ENCODE data around the gene POLD4.
"Not testable (repeated sequence)": the region's sequence is repeated elsewhere in the genome, so short reads cannot be mapped to it uniquely, and the experiment has no call there.

POLD4 gene

GRCh38 chr11:67353317-67354074 lies at the start of gene POLD4:
POLD4 (minus strand) TSS chr11:67353546; CDS start chr11:67353399, 147 bp downstream.
- ATAC-seq (ENCODE audit: insufficient read depth, low read depth) = peak; percentile 90
- H3K36me3 ChIP-seq (ENCODE audit: insufficient read depth, low read length) = no peaks in the 10 kb centered on the region; the same call in 1 of the 2 replicates
- H3K4me1 ChIP-seq (ENCODE audit: insufficient read depth, low read length) = peaks cover 38% of the 10 kb centered on the region

GRCh38 chr11:67403085-67403484 lies 49.7 kb upstream of the POLD4 start:
- peaks cover 71% of the 10 kb centered on the region for H3K36me3 ChIP-seq (ENCODE audit: insufficient read depth, low read length)
- H3K4me2 ChIP-seq (ENCODE audit: insufficient read depth, low read length) = peak overlapping the region; percentile 82
- H3K9ac ChIP-seq (ENCODE audit: low read depth, low read length) = peak overlapping the region; percentile 99
- H3K27ac ChIP-seq (ENCODE audit: low read length) = peak overlapping the region; percentile 89
- peaks cover 90% of the 10 kb centered on the region for H3K4me1 ChIP-seq (ENCODE audit: insufficient read depth, low read length)
- H2AFZ ChIP-seq (ENCODE audit: low read depth, low read length); H3K27me3 ChIP-seq (ENCODE audit: insufficient read depth, low read length, poor library complexity); H3K9me3 ChIP-seq (ENCODE audit: insufficient read depth, low read length, severe bottlenecking); DNase-seq; ATAC-seq (ENCODE audit: insufficient read depth, low read depth): not testable (repeated sequence)
- H3K79me2 ChIP-seq (ENCODE audit: insufficient read depth, low read length) = peaks cover 95% of the 10 kb centered on the region
- H3K4me3 ChIP-seq (ENCODE audit: low read depth in 1 of 2, low read length in 2 of 2) = peak overlapping the region; percentile 86 to 97; a peak in 2 of 4 replicates
- peaks cover 30% of the 10 kb centered on the region for H4K20me1 ChIP-seq (ENCODE audit: insufficient read depth, low read length)

More at GRCh38 chr11:67353317-67354074, at the start of gene POLD4:
- H3K9ac ChIP-seq (ENCODE audit: low read depth, low read length) = peak within 1 kb of the TSS; percentile 73
- H4K20me1 ChIP-seq (ENCODE audit: insufficient read depth, low read length) = no peaks in the 10 kb centered on the region
- H3K27me3 ChIP-seq (ENCODE audit: insufficient read depth, low read length, poor library complexity) = no peaks in the 10 kb centered on the region
- H2AFZ ChIP-seq (ENCODE audit: low read depth, low read length) = peak within 1 kb of the TSS; percentile 83
- peak within 1 kb of the TSS; percentile 86 for H3K27ac ChIP-seq (ENCODE audit: low read length)
- H3K79me2 ChIP-seq (ENCODE audit: insufficient read depth, low read length) = peaks cover 8% of the 10 kb centered on the region
- H3K9me3 ChIP-seq (ENCODE audit: insufficient read depth, low read length, severe bottlenecking) = no peaks in the 10 kb centered on the region
- no peak for TF ChIP-seq CTCF (IDR thresholded peaks at IDR 0.05; ENCODE audit: borderline replicate concordance, extremely low read depth, low read length, poor library complexity, severe bottlenecking)
- no peak for TF ChIP-seq EZH2 (IDR thresholded peaks at IDR 0.05; ENCODE audit: borderline replicate concordance, low read depth, low read length, severe bottlenecking)
- peak within 1 kb of the TSS; percentile 89 for H3K4me2 ChIP-seq (ENCODE audit: insufficient read depth, low read length)
- peak within 1 kb of the TSS; percentile 50 to 87 for H3K4me3 ChIP-seq (ENCODE audit: low read depth in 1 of 2, low read length in 2 of 2)
- peak; percentile 97 for DNase-seq

- peaks cover 90% of the 10 kb centered on the region for H3K4me1 ChIP-seq (ENCODE audit: insufficient read depth, low read length)
- not testable (repeated sequence) for ATAC-seq (ENCODE audit: insufficient read depth, low read depth); DNase-seq; H2AFZ ChIP-seq (ENCODE audit: low read depth, low read length); H3K27me3 ChIP-seq (ENCODE audit: insufficient read depth, low read length, poor library complexity); H3K9me3 ChIP-seq (ENCODE audit: insufficient read depth, low read length, severe bottlenecking)
- peak overlapping the region; percentile 89 for H3K27ac ChIP-seq (ENCODE audit: low read length)
- peak overlapping the region; percentile 99 for H3K9ac ChIP-seq (ENCODE audit: low read depth, low read length)
- H3K4me3 ChIP-seq (ENCODE audit: low read depth in 1 of 2, low read length in 2 of 2) = peak overlapping the region in 1 of 2 experiments; percentile 86; a peak in 1 of 4 replicates
- H3K4me2 ChIP-seq (ENCODE audit: insufficient read depth, low read length) = peak overlapping the region; percentile 82
- peaks cover 72% of the 10 kb centered on the region for H3K36me3 ChIP-seq (ENCODE audit: insufficient read depth, low read length)
- peaks cover 95% of the 10 kb centered on the region for H3K79me2 ChIP-seq (ENCODE audit: insufficient read depth, low read length)
- peaks cover 37% of the 10 kb centered on the region for H4K20me1 ChIP-seq (ENCODE audit: insufficient read depth, low read length)
Measured at GRCh38 chr11:67402192-67402839, 49.0 kb upstream of the POLD4 start.

- peak; percentile 90 for DNase-seq
- Histone ChIP-seq H4K20me1 (ENCODE audit: insufficient read depth, low read length) (peaks cover 43% of the 10 kb centered on the region), H3K4me3 (ENCODE audit: low read depth in 1 of 2, low read length in 2 of 2) (peak within 1 kb of the TSS; percentile 90 to 91), H3K4me2 (ENCODE audit: insufficient read depth, low read length) (peak within 1 kb of the TSS; percentile 89), H3K4me1 (ENCODE audit: insufficient read depth, low read length) (peaks cover 90% of the 10 kb centered on the region), H3K27me3 (ENCODE audit: insufficient read depth, low read length, poor library complexity) (no peaks in the 10 kb centered on the region), H3K36me3 (ENCODE audit: insufficient read depth, low read length) (peaks cover 72% of the 10 kb centered on the region), H3K9me3 (ENCODE audit: insufficient read depth, low read length, severe bottlenecking) (no peaks in the 10 kb centered on the region), H3K79me2 (ENCODE audit: insufficient read depth, low read length) (peaks cover 95% of the 10 kb centered on the region), H2AFZ (ENCODE audit: low read depth, low read length) (peak within 1 kb of the TSS; percentile 45; the same call in 1 of the 2 replicates), H3K9ac (ENCODE audit: low read depth, low read length) (peak within 1 kb of the TSS; percentile 99), H3K27ac (ENCODE audit: low read length) (peak within 1 kb of the TSS; percentile 89)
- peak; percentile 61 for ATAC-seq (ENCODE audit: insufficient read depth, low read depth)
- TF ChIP-seq CTCF (IDR thresholded peaks at IDR 0.05; ENCODE audit: borderline replicate concordance, extremely low read depth, low read length, poor library complexity, severe bottlenecking) = peak; percentile 43
- no peak for TF ChIP-seq EZH2 (IDR thresholded peaks at IDR 0.05; ENCODE audit: borderline replicate concordance, low read depth, low read length, severe bottlenecking)
Measured at GRCh38 chr11:67401495-67402191, 48.3 kb upstream of the POLD4 start, which contains the start of gene PPP1CA. PPP1CA (minus strand) TSS chr11:67401858; CDS start chr11:67401782, 76 bp downstream.
